Neural cell (in vitro differentiated cells): ENCODE measurements around the gene LRRC49.

Experiments
- CTCF ChIP-seq: fragments of 450-650 bp; IDR thresholded peaks from 2 replicates; pipeline ENCODE4 v1.5.1; 2014; ENCODE audit warnings: antibody characterized with exemption, mild to moderate bottlenecking, moderate library complexity; ENCODE audit not compliant: poor library complexity, severe bottlenecking
- EP300 ChIP-seq: fragments of 450-650 bp; conservative IDR thresholded peaks from 2 replicates; pipeline ENCODE4 v1.6.1; 2014; ENCODE audit warnings: antibody characterized with exemption, mild to moderate bottlenecking, moderate library complexity; ENCODE audit not compliant: poor library complexity, severe bottlenecking
- EZH2 ChIP-seq: fragments of 200-600, 300-800 bp; shearing (Covaris generic), sonication (generic); IDR thresholded peaks from 2 replicates; pipeline ENCODE4 v1.6.1; 2014; ENCODE audit warnings: antibody characterized with exemption, low read length, borderline replicate concordance, mild to moderate bottlenecking; ENCODE audit not compliant: insufficient read depth, poor library complexity, severe bottlenecking
- POLR2AphosphoS5 ChIP-seq: IDR thresholded peaks from 2 replicates; pipeline ENCODE4 v1.6.1; 2012
- RAD21 ChIP-seq: fragments of 450-650 bp; conservative IDR thresholded peaks from 2 replicates; pipeline ENCODE4 v1.6.1; 2014; ENCODE audit warnings: antibody characterized with exemption, mild to moderate bottlenecking, moderate library complexity
- SMC3 ChIP-seq: fragments of 450-650 bp; conservative IDR thresholded peaks from 2 replicates; pipeline ENCODE4 v1.6.1; 2014; ENCODE audit warnings: antibody characterized with exemption, mild to moderate bottlenecking, moderate library complexity; ENCODE audit not compliant: poor library complexity
- TAF1 ChIP-seq: IDR thresholded peaks from 2 replicates; pipeline ENCODE4 v1.6.1; 2012; ENCODE audit warnings: low read depth
- TF ChIP-seq, protein P1 (sequence below): IDR thresholded peaks from 2 replicates; pipeline ENCODE4 v1.6.1; 2012; ENCODE audit warnings: borderline replicate concordance

GRCh38 chr15:70920981-70921696, 28.5 kb downstream of the LRRC49 start:
- TF ChIP-seq CTCF (no peak), EZH2 (no peak), POLR2AphosphoS5 (no peak), TAF1 (no peak), EP300 (no peak), SMC3 (no peak), RAD21 (no peak)
- TF ChIP-seq, protein P1, sequence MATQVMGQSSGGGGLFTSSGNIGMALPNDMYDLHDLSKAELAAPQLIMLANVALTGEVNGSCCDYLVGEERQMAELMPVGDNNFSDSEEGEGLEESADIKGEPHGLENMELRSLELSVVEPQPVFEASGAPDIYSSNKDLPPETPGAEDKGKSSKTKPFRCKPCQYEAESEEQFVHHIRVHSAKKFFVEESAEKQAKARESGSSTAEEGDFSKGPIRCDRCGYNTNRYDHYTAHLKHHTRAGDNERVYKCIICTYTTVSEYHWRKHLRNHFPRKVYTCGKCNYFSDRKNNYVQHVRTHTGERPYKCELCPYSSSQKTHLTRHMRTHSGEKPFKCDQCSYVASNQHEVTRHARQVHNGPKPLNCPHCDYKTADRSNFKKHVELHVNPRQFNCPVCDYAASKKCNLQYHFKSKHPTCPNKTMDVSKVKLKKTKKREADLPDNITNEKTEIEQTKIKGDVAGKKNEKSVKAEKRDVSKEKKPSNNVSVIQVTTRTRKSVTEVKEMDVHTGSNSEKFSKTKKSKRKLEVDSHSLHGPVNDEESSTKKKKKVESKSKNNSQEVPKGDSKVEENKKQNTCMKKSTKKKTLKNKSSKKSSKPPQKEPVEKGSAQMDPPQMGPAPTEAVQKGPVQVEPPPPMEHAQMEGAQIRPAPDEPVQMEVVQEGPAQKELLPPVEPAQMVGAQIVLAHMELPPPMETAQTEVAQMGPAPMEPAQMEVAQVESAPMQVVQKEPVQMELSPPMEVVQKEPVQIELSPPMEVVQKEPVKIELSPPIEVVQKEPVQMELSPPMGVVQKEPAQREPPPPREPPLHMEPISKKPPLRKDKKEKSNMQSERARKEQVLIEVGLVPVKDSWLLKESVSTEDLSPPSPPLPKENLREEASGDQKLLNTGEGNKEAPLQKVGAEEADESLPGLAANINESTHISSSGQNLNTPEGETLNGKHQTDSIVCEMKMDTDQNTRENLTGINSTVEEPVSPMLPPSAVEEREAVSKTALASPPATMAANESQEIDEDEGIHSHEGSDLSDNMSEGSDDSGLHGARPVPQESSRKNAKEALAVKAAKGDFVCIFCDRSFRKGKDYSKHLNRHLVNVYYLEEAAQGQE: no peak
